IPS-18c (cell line): ENCODE measurements around the gene ARSI.

Experiments used
- H3K4me3 ChIP-seq: 2 replicates; pipeline ENCODE4 v1.7.0; 2013; ENCODE audit warnings: low read depth, mild to moderate bottlenecking, low read length, moderate library complexity; ENCODE audit not compliant: insufficient read depth
- H3K9me3 ChIP-seq: one replicate; pipeline ENCODE4 v1.6.1; 2013; ENCODE audit warnings: mild to moderate bottlenecking, low read length, moderate library complexity; ENCODE audit not compliant: control insufficient read depth, insufficient read depth

The ARSI gene

GRCh38 chr5:150300496-150301169, 2.1 kb downstream of the ARSI start:
- H3K4me3 ChIP-seq: no peak overlapping the region
- H3K9me3 ChIP-seq: no peaks in the 10 kb centered on the region

DNA sequence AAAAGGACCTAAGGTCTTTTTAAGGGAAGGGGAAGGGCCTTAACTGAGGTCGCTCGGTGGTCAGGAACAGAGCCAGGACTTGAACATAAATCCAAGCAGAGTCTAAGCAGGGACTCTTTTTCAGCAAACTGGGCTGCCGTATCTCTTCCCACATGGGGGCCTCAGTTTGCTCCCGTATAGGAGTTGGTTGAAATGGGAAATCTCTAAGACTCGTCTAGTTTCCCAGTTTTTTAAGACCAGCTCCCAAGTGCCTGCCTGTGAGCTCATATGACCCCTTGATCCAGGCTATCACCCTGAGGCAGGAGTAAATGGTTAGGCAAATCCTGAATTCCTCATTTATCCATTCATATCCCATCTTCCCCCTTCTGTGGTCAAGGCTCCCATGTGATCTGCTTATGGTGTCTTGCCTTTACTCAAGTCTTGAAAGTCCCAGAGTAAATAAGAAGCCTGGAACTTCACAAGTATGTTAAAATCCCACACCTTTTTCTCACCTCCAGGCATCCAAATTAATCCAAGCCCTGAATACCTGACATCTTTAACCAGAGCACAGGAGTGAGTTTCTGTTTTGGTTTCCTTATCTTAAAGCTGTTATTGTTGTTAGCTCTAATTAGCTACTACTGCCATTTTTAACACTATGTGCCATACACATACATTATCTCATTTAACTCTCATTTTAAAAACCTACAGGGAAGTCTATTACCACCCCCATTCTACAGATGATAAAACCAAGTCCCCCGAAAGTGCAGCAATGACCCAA, 3.0 kb downstream of the ARSI start:
- H3K9me3 ChIP-seq: no peaks in the 10 kb centered on the region
- no peak overlapping the region for H3K4me3 ChIP-seq

DNA sequence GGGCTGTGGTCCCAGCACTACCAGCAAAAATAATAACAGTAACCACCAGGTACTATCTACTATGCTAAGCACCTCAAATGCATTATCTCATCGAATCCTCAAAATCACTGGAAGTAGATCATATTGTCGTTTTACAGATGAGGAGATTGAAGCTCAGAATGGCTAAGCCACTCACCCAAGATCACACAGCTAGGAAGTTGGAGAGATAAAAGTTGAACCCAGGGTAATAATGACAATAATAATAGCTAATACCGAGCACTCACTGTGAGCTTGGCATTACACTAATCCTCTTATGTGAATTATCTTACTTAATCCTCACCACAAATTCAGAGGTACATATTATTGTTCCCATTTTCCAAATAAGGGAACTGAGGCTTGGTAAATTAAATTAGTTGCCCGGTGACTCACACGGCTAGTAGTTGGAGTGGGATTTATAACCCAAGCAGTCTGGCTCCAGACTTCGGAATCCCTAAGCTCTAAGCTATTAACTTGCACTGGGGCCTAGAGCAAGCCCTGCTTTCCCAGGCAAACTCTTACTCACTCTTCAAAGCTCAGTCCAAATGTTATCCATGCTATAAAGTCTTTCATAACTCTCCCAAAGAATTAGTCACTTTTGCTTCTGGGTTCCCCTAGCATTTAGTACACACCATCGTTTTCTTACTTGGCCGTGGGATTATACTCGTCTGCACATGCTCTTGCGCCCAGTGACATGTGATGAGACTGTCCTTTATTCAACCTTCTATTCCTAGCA, 3.8 kb downstream of the ARSI start:
- no peak overlapping the region for H3K4me3 ChIP-seq

DNA sequence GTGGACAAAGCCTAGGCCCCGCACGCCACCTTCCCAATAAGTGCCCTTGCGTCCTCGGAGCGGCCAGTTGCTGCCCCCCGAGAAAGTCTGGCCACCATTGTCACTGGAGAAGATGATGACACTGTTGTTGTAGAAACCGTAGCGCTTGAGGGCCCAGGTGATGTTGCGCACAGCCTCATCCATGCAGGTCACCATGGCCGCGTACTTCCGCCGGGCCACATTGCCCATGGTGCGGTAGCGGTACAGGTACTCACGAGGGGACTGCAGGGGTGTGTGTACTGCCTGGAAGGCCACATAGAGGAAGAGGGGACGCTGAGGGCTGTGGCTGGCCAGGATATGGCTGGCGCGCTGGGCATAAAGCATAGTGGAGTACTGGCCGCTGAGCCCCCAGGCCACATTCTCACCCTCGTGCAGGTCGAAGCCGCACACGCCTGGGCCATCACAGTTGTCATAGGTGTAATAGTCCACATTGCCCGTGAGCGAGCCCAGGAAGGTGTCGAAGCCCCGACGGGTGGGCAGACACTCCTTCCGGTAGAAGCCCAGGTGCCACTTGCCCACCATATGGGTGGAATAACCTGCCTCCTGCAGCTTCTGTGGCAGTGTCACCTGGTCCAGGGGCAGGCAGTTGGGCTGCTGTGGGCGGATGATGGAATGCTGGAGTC, 4.6 kb downstream of the ARSI start:
- Histone ChIP-seq H3K9me3 (no peaks in the 10 kb centered on the region), H3K4me3 (no peak overlapping the region)

More for the DNA sequence above, 3.8 kb downstream of the ARSI start:
- no peaks in the 10 kb centered on the region for H3K9me3 ChIP-seq

GRCh38 chr5:150297236-150297890, 5.3 kb downstream of the ARSI start:
- no peaks in the 10 kb centered on the region for H3K9me3 ChIP-seq
- H3K4me3 ChIP-seq: no peak overlapping the region

DNA sequence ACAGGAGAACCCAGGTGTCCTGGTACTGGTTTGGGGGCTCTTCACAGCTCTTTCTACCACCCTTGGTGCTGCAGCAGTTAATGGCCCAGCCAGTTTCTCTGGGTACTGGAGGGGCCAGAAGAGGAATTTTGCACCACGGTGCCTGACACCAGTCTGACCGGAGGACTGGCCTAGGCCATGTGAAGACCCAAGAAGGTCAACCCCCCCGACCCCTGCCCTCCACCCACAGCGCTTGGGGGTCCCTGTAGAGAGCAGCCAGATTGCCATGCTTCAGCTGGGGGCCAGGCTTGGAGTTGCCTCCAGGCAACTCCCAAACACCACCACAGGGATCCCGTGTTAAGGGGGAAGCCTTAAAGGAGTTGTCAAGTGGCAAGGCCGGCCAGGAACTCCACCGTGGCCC, 6.2 kb downstream of the ARSI start:
- Histone ChIP-seq H3K9me3 (no peaks in the 10 kb centered on the region), H3K4me3 (no peak overlapping the region)

GRCh38 chr5:150295741-150296486, 6.8 kb downstream of the ARSI start:
- Histone ChIP-seq H3K9me3 (no peaks in the 10 kb centered on the region), H3K4me3 (no peak overlapping the region)

DNA sequence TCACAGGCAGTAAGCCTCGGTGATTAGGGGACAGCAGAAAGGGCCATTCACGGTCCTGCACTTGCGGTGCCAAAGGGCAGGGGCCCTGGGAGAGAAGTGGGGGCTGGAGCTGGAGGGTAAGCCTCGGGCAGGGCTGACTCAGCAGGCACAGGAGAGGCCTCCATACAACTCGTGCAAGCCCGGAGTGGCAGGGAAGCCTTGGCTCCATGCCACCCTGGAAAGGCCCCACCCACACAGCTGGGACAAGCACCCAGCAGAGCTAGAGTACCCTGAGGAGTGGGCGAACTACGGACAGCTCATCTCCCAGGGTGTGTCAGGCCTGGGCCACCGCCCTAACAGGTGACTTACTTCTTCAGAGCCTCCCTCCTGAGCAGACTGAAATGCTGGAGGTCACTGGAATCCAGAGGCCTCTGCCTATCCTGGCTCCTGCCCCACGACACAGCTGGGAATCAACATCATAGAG, 7.5 kb downstream of the ARSI start:
- Histone ChIP-seq H3K9me3 (no peaks in the 10 kb centered on the region), H3K4me3 (no peak overlapping the region)

DNA sequence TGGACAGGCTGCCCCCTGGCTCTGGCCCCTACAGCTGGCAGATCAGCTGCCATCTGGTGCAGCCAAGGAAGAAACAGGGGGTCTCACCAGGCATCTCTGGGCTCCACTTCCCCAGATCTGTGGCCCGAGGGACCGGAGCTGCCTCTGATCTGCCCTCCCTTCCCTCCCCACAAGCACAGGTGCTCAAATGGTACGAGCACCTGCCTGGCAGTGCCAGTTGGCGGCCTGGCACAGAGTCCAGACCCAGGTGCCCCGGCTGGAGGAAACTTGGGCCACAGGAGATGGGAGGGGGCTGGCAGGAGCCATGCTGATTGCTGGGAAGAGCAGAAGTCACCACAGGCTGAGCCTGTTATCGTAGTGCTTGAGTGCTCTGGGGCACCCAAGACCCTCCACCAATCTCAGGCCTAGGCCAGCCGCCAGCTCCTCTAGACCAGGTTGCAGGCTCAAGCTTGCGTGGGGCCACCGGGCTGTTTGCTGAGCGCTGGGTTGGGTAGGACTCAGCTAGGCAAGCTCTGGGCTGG, 8.1 kb downstream of the ARSI start:
- H3K4me3 ChIP-seq: no peak overlapping the region
- no peaks in the 10 kb centered on the region for H3K9me3 ChIP-seq

- no peaks in the 10 kb centered on the region for H3K9me3 ChIP-seq
These were observed 9.4 kb downstream of the ARSI start for GRCh38 chr5:150293091-150293941.

DNA sequence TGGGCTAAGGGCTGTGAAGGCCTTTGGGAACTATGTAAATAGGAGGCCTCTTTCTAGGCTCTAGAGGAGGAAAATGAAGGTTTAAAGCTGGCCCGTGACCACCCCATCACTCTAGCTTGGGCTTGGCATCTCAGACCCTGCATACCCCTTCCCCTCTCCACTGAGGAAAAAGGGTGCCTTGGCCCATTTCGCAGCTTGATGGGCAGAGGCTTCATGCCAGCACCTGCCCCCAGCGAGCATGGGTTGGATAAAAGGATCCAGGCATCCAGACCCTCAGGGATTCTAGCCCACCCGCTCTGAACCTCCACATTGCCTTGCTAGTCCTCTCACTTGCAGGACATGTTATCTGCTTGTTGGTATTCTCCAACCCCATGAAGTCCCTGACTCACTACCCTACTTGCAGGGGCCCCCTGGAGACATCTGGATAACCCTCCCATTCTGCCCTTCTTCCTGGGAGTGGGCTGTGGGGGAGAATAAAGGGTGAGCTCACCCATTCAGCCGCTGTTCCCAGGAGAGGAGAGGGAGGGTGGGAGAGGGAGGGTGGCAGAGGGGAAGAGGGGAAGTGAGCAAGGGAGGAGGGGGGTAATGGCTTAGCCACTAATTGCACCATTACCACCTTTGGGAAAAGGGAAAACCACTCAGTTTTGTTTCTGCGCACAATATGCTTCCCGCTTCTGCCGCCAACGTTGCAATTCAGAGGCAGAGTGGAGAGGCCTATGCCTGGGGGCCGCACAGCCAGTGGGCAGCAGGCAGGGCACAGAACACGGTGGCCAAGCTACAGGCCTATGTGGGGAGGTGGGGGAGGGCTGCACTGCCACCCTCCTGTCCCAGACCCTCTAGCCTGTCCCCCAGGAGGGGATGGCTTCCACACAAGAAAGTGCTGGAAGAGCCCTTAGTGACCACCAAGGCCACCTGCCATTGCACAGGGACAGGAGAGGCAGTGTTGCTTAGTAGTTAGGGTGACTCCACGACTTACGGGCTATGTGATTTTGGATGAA, 11.0 kb downstream of the ARSI start:
- Histone ChIP-seq H3K4me3 (no peak overlapping the region), H3K9me3 (no peaks in the 10 kb centered on the region)

More at GRCh38 chr5:150293091-150293941, 9.4 kb downstream of the ARSI start:
- H3K4me3 ChIP-seq: no peak overlapping the region

DNA sequence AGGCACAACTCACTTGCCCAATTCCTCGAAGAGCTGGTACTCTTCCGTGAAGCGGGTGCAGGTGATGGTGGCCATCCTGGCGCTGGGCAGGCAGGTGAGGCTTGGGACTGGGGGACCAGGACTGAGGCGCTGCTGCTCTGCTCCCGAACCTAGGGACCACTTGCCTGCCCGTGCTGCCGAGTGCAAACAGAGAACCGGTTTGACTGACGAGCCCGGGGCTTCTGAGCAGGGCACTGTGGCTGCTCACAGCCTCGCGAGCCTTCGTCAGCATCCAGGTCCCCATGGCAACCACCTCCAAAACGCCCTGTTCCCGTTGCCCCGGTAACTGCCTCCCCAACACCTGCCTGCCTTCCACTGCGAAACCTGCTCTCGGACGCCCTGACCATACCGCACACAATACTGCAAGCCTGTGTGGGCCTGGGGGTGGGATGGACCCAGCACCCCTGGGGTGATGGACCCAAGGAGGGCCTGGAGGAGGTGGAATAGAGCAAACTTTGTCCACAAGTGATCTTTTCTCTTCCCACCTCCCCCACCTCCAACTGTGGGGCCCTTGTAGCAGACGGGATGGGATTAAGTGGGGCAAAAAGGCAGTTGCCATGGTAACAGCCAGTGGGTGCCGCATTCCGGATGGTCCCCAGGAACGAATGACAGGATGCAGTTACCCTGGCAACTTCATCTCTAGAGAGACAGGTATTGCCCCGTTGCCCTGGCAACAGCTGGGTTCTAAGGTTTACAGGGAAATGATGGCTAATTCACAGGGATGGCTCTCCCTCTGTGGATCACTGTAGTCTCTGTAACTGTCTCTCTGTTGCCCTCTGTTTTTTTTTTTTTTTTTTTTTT, 12.9 kb downstream of the ARSI start, which contains the start of gene CAMK2A:
Gene CAMK2A, minus strand, starts transcription at position 223 of the 840 bp plus-strand sequence. Its CDS starts 148 bp downstream, at position 75.
- H3K4me3 ChIP-seq: no peak within 1 kb of the TSS
- H3K9me3 ChIP-seq: no peaks in the 10 kb centered on the region

- no peak overlapping the region for H3K4me3 ChIP-seq
- no peaks in the 10 kb centered on the region for H3K9me3 ChIP-seq
These were observed 13.9 kb downstream of the ARSI start for GRCh38 chr5:150288791-150289190.
